Neuron (in vitro differentiated cells): ENCODE measurements around the gene RALGPS1.

Experiments
- H2AFZ ChIP-seq: one replicate; pipeline ENCODE4 v1.6.1; 2013; ENCODE audit warnings: low read depth, mild to moderate bottlenecking, inconsistent platforms, low read length, moderate library complexity
- H3K27me3 ChIP-seq: one replicate; pipeline ENCODE4 v1.6.1; 2013; ENCODE audit warnings: low read length; ENCODE audit not compliant: insufficient read depth
- H3K36me3 ChIP-seq: one replicate; pipeline ENCODE4 v1.6.1; 2013; ENCODE audit warnings: low read length; ENCODE audit not compliant: insufficient read depth
- H3K4me1 ChIP-seq: one replicate; pipeline ENCODE4 v1.6.1; 2013; ENCODE audit warnings: low read length; ENCODE audit not compliant: insufficient read depth
- H3K4me3 ChIP-seq: 2 replicates; pipeline ENCODE4 v1.5.1; 2013; ENCODE audit warnings: mild to moderate bottlenecking, low read length, moderate library complexity
- H3K9me3 ChIP-seq: one replicate; pipeline ENCODE4 v1.6.1; 2013; ENCODE audit warnings: low read length

Gene RALGPS1

GRCh38 chr9:127237801-127238200, 323.2 kb downstream of the RALGPS1 start:
- H2AFZ ChIP-seq, result no peak overlapping the region
- H3K36me3 ChIP-seq, result peaks cover 5% of the 10 kb centered on the region
- no peaks in the 10 kb centered on the region for H3K9me3 ChIP-seq
- H3K4me3 ChIP-seq, result no peak overlapping the region
- H3K4me1 ChIP-seq, result no peaks in the 10 kb centered on the region
- H3K27me3 ChIP-seq, result no peaks in the 10 kb centered on the region

DNA sequence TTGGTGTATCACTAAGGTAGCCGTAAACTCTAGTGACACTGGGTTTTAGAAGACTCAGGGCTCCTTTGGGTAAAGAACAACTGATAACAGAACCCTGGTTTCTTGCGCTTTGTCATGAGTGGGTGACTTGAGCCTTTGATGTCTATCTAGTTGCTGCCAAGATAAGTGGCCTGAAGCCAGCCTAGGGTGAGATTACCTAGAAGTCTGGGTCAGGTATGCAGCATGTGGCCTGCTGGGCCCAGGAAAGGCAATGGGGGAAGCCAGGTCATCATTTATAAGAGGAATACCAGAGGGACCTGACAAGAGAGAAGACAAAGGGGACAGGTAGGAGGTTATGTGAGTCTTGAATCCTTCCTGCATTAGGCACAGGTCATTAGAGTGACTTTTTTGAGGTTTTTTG, 326.8 kb downstream of the RALGPS1 start:
- no peaks in the 10 kb centered on the region for H3K9me3 ChIP-seq

GRCh38 chr9:127244609-127245601, 330.3 kb downstream of the RALGPS1 start:
- Histone ChIP-seq H3K36me3 (no peaks in the 10 kb centered on the region), H3K4me3 (peak overlapping the region; percentile 54)

More for the DNA sequence above, 326.8 kb downstream of the RALGPS1 start:
- Histone ChIP-seq H2AFZ (no peak overlapping the region), H3K4me3 (no peak overlapping the region), H3K4me1 (no peaks in the 10 kb centered on the region), H3K36me3 (peaks cover 5% of the 10 kb centered on the region), H3K27me3 (no peaks in the 10 kb centered on the region)

DNA sequence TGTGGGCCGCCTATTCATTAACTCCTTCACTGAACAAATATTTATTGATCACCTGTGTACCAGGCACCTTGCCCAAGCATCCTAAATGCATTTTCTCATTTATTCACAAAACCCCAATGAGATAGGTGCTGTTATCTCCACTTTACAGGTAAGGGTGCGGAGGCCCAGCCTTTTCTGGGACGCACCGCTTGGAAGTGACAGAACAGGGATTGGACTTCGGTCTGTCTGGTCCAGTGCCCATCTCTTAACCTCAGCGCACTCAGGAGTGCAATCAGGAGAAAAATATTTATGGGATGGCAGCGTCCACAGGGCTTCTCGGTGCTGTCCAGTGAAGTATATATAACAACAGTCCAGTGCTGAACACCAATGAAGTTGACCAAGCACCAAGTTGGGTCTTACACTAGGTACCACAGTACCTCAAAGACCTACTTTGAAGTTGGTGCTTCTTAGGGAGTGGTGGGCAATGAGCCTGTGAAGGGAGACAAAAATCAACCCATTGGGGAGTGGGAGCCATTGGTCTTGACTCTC, 331.1 kb downstream of the RALGPS1 start:
- Histone ChIP-seq H3K4me1 (no peaks in the 10 kb centered on the region), H2AFZ (peak overlapping the region; percentile 59)

More at GRCh38 chr9:127244609-127245601, 330.3 kb downstream of the RALGPS1 start:
- Histone ChIP-seq H3K4me1 (no peaks in the 10 kb centered on the region), H2AFZ (peak overlapping the region; percentile 59), H3K9me3 (no peaks in the 10 kb centered on the region), H3K27me3 (no peaks in the 10 kb centered on the region)

GRCh38 chr9:127248241-127248640, 333.7 kb downstream of the RALGPS1 start:
- H2AFZ ChIP-seq, result no peak overlapping the region
- no peaks in the 10 kb centered on the region for H3K4me1 ChIP-seq
- no peak overlapping the region for H3K4me3 ChIP-seq
- no peaks in the 10 kb centered on the region for H3K9me3 ChIP-seq
- H3K27me3 ChIP-seq, result no peaks in the 10 kb centered on the region
- H3K36me3 ChIP-seq, result no peaks in the 10 kb centered on the region

More for the DNA sequence above, 331.1 kb downstream of the RALGPS1 start:
- no peaks in the 10 kb centered on the region for H3K9me3 ChIP-seq
- H3K4me3 ChIP-seq, result peak overlapping the region; percentile 54
- no peaks in the 10 kb centered on the region for H3K36me3 ChIP-seq
- no peaks in the 10 kb centered on the region for H3K27me3 ChIP-seq

DNA sequence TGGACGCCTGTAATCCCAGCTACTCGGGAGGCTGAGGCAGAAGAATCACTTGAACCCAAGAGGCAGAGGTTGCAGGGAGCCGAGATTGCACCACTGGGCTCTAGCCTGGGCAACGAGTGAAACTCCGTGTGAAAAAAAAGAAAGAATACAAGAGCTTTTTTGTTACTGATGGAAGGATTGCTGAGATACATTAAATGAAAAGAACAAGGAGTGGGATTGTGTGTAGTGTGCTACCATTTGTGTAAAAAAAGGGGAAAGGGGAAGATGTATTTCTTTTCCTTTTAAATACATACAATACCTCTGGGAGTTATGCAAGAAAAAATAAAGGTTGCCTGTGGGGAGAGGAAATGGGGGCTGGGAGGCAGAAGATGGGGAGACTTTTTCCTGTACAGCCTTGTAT, 335.3 kb downstream of the RALGPS1 start:
- no peaks in the 10 kb centered on the region for H3K27me3 ChIP-seq
- H2AFZ ChIP-seq, result no peak overlapping the region
- H3K4me1 ChIP-seq, result no peaks in the 10 kb centered on the region
- peaks cover 2% of the 10 kb centered on the region for H3K9me3 ChIP-seq
- H3K4me3 ChIP-seq, result no peak overlapping the region
- no peaks in the 10 kb centered on the region for H3K36me3 ChIP-seq

DNA sequence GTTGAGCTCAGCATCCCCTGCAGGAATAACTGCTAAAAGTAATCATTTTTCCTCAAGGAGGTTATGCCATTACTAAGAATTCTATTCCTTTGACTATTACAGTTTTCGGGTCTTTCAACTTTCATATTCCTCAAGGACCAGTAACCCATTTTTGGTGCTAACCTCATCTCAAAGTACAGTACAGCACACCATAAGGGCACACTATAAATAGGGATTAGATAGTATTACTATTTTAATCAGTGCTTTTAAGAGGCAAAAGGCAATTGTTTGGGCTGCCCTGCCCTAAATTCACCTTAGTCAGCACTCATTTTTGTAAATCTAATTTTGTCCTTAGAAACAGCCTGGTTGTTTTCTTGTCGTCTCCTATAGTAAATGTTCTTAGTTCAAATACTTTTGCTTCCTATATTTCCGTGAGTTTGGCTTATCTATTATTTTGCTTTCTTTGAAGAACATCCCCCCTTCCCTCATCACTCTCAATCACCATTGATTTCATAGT, 336.4 kb downstream of the RALGPS1 start:
- H3K9me3 ChIP-seq, result peaks cover 4% of the 10 kb centered on the region
- no peak overlapping the region for H2AFZ ChIP-seq
- no peaks in the 10 kb centered on the region for H3K36me3 ChIP-seq
- no peaks in the 10 kb centered on the region for H3K27me3 ChIP-seq
- H3K4me1 ChIP-seq, result no peaks in the 10 kb centered on the region
- H3K4me3 ChIP-seq, result no peak overlapping the region

- no peaks in the 10 kb centered on the region for H3K36me3 ChIP-seq
- H3K4me3 ChIP-seq, result no peak overlapping the region
- peaks cover 4% of the 10 kb centered on the region for H3K9me3 ChIP-seq
- H3K27me3 ChIP-seq, result no peaks in the 10 kb centered on the region
- H3K4me1 ChIP-seq, result no peaks in the 10 kb centered on the region
- no peak overlapping the region for H2AFZ ChIP-seq
Measured at GRCh38 chr9:127252410-127253318, 338.1 kb downstream of the RALGPS1 start.

- H2AFZ ChIP-seq, result no peak overlapping the region
- H3K4me3 ChIP-seq, result no peak overlapping the region
- no peaks in the 10 kb centered on the region for H3K27me3 ChIP-seq
- H3K4me1 ChIP-seq, result no peaks in the 10 kb centered on the region
- no peaks in the 10 kb centered on the region for H3K36me3 ChIP-seq
- H3K9me3 ChIP-seq, result peaks cover 4% of the 10 kb centered on the region
Measured at GRCh38 chr9:127253446-127253845, 338.9 kb downstream of the RALGPS1 start.

DNA sequence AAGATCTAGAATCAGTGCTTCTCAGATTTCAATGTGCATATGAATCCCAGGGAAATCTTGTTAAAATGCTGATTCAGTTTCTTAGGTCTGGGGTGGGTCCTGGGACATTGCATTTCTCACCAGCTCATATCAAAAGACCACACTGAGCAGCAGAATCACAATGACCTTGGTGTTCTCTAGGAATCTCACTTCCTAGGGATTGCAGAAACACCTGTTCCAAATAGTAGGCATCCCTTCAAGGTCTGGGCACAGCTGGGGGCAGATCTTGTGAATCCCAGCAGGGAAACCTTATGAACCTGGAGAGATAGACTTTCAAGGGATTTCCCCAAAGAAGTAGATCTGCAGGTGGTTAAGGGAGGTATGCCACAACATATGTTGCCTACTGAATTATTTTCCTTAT, 341.1 kb downstream of the RALGPS1 start:
- Histone ChIP-seq H3K9me3 (peaks cover 4% of the 10 kb centered on the region), H3K36me3 (no peaks in the 10 kb centered on the region), H3K27me3 (no peaks in the 10 kb centered on the region), H3K4me1 (no peaks in the 10 kb centered on the region), H3K4me3 (no peak overlapping the region), H2AFZ (no peak overlapping the region)

DNA sequence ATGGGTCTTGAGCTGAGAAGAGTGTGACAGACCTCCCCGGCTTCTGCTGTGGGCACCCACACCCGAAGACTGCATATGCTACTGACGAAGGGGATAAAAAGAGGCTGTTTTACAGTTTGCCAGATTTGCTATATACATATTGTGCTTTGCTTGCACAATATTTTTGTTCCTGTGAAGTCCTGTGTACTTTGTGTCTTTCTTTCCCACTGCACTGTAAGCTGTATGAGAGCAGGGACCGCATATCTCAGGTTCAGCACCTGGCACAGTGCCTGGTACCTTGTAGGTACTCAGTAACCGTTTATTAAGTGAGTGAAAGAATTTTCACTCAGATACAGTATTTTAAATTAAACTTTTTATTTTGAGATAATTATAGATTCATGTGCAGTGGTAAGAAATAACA, 341.7 kb downstream of the RALGPS1 start:
- no peaks in the 10 kb centered on the region for H3K36me3 ChIP-seq
- peaks cover 4% of the 10 kb centered on the region for H3K9me3 ChIP-seq
- no peak overlapping the region for H2AFZ ChIP-seq
- H3K4me1 ChIP-seq, result no peaks in the 10 kb centered on the region
- no peak overlapping the region for H3K4me3 ChIP-seq
- H3K27me3 ChIP-seq, result no peaks in the 10 kb centered on the region

DNA sequence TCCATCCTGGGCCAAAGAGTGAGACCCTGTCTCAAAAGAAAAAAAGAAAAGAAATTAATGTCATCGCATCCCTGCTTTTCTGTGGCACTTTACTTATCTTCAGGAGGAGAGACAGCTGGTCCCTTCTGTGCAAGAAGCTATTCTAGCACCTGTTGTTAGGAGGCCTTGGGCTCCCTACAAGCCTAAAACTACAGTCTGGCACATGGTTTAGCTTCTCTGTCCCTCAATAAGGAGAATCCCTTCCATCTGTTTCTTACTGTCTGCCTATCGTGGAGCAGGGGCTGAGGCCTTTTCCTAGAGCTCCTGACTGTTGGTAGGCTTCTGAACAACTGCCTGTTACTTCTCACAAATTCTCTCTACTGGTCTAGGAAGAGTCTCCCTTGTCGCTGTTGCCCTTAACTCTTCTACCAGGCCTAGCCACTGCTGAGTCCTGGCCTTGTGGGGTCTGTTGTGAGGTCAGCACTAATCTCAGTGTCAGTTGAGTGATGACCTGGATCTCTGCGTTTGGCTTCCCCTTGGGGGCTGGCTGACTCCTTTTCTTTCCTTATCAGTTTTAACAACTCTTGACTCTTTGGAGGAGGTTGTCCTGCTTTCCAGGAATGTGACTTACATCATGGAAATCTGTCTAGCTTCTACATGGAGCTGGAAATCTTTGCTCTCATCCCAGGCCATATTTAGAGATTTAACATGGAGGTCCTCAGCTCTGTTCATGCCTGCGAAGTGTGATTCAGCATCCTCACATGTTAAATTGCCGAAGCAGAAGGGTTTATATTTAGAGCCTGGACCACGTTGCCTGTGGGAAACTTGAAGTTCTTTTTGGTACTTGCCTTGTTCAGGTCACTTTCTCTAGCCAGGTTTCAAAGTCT, 344.3 kb downstream of the RALGPS1 start:
- H3K9me3 ChIP-seq, result peaks cover 4% of the 10 kb centered on the region

More for the DNA sequence above, 344.3 kb downstream of the RALGPS1 start:
- no peak overlapping the region for H2AFZ ChIP-seq
- H3K27me3 ChIP-seq, result no peaks in the 10 kb centered on the region
- no peaks in the 10 kb centered on the region for H3K36me3 ChIP-seq
- no peak overlapping the region for H3K4me3 ChIP-seq
- peaks cover 2% of the 10 kb centered on the region for H3K4me1 ChIP-seq
